Activated CD4-positive, alpha-beta T cell treated with anti-CD3 and anti-CD28 coated beads, Interleukin-2, Interleukin-6, amounts not matched to agents 100 ng/mL and 50 ng/mL, durations not matched to agents 16 hours and 8 hours (primary cell): ENCODE data around the gene HSPG2.
"Not testable (repeated sequence)": the region's sequence is repeated elsewhere in the genome, so short reads cannot be mapped to it uniquely, and the experiment has no call there.

Experiments
- DNase-seq: peaks from one replicate; pipeline ENCODE4 v3.0.0-alpha.2; 2020

HSPG2 gene

GRCh38 chr1:21840981-21841380, 96.1 kb downstream of the HSPG2 start:
- no peak for DNase-seq

DNA sequence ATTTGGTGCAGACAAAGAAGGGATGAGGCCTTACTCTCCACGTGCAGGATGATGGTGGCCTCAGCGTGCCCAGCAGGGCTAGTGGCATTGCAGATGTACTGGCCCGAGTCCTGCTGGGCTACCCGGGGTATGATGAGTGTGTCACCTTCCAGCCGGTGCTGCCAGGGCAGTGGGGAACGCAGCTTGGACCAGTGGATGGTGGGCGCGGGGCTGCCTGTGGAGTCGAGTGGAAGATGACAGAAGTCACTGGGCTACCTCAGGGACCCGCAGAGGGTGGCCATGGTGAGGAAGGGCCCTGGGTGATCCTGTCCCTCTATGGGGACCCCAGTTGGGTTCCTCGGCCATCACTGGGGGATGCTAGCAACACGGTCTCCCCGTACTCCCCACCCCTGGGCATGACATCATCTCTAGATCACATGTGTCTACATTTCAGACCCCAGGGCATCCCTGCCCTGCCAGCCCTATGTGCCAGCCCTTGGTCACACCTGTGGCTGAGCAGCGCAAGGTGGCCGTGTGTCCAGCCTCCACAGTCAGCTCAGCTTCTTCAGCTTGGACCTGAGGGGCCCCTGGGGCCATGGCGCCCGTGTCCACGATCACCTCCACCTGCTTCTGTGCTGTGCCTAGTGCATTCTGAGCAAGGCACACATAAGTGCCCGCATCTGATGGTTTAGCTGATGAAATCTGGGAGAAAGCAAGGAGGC, 97.6 kb downstream of the HSPG2 start:
- DNase-seq: no peak

DNA sequence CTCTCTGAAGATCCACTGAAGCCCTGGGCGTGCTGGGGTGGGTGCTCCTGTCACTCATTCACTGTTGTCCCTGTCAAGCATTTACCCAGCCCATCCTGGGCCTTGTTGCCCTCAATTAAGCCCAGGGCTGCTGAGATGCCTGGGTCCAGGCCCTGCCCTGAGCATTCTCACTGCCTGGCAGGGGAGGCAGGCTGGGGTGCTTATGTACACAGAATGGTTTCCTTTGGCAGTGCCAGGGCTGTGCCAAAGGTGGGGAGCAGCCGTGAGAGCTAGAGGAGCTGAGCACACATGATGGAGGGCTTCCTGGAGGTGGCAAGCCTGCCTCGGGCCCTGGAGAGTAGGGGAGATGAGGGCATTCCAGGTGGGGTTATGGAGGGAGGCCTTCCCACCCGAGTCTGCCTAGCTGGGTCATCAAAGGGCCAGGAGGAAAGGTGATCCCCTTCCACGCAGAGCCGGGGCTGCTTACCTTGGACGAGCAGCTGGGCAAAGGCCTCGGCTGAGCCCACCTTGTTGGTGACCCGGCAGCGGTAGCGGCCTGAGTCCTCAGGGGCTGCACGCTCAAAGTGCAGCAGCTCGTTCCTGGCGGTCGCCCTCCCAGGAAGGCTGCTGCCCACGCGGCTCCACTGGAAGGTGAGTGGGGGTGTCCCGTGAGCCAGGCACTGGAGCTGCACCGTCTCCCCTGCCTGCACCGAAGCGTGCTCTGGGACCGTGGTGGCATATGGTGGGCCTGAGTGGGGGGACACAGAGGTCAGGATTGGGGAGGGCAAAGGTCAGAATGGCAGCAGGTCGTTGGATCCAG, 98.6 kb downstream of the HSPG2 start:
- no peak for DNase-seq

- no peak for DNase-seq
Observed at GRCh38 chr1:21837476-21837875, 99.6 kb downstream of the HSPG2 start.

GRCh38 chr1:21836729-21837128, 100.4 kb downstream of the HSPG2 start:
- no peak for DNase-seq

DNA sequence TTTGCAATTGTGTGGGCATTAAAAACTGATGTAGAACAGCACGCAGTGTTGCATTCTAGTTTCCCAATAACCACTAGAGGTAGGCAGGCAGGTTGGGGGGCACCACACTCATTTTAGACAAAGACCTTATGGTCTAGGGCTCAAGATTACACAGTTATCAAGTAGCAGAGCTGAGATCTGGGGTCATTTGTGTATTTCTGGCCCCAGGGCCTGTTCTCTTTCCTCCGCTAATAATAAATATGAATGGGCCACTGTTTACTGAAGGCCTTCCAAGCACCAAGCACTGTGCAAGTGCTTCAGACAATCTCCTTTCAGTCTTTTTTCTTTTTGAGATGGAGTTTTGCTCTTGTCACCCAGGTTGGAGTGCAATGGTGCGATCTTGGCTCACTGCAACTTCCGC, 101.1 kb downstream of the HSPG2 start:
- no peak for DNase-seq

- no peak for DNase-seq
Observed at GRCh38 chr1:21834666-21835065, 102.4 kb downstream of the HSPG2 start.

- DNase-seq: no peak
Observed at GRCh38 chr1:21834094-21834493, 103.0 kb downstream of the HSPG2 start.

- DNase-seq: no peak
Observed at GRCh38 chr1:21833392-21833976, 103.6 kb downstream of the HSPG2 start.

GRCh38 chr1:21831454-21831970, 105.6 kb downstream of the HSPG2 start:
- DNase-seq: no peak

DNA sequence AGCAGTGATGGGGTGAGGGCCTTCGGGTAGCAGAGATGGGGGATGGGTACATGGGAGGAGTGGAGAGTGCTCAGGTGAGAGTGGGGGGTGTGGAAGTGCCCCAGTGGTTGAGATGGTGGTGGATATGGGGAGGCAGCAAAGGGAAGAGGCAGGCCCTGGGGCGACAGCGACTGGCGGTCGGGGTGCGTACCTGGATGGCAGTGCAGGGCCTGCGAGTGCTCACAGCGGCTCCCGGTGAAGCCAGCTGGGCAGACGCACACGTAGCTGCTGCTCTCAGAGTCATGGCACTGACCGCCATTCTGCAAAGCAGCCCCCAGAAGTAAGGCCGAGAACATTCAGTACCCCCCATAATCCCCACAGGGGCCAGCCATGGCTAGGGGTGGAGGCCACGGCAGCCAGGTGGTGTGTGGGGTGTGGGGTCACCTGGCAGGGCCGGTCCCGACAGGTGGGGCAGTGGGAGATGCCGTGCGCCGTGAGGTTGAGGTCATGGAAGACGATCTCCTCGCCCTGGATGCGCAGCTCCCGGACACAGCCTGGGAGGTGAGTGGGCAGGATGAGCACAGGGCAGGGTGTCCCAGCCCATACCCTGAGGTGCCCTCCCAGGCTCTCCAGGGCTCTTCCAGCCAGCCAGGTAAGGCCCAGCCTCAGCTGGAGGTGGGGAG, 106.2 kb downstream of the HSPG2 start:
- no peak for DNase-seq

- no peak for DNase-seq
Observed at GRCh38 chr1:21829294-21829693, 107.8 kb downstream of the HSPG2 start.

- DNase-seq: no peak
Observed at GRCh38 chr1:21828506-21829210, 108.5 kb downstream of the HSPG2 start.

GRCh38 chr1:21828075-21828474, 109.0 kb downstream of the HSPG2 start:
- DNase-seq: no peak

GRCh38 chr1:21827141-21827679, 109.9 kb downstream of the HSPG2 start:
- no peak for DNase-seq

DNA sequence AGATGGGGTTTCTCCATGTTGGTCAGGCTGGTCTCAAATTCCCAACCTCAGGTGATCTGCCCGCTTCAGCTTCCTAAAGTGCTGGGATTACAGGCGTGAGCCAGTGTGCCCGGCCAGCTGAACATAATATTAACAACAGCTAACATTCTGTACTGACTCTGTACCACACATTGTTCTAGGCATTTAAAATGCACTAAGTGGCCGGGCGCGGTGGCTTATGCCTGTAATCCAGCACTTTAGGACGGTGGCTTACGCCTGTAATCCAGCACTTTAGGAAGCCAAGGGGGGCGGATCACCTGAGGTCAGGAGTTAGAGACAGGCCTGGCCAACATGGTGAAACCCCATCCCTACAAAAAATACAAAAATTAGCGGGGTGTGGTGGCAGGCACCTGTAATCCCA, 110.4 kb downstream of the HSPG2 start:
- DNase-seq: not testable (repeated sequence)

- DNase-seq: no peak
Observed at GRCh38 chr1:21825393-21825792, 111.7 kb downstream of the HSPG2 start.

DNA sequence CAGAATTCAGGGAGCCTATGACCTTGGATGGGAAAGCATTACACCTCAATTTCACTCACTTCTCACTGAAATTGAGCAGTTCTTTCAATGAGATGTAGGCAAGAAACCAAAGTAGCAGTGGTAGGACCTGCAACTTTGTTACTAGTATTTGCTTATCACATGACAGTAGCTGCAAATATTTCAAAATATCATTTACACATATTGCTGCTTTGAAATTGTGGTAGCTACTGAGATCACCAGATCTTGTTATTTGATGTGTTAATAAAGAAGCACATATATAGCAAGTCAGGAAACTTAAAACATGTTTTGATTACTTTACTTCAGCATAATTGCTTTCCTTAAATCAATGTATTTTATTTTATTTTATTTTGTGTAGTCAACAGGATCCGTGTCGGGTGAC, 112.2 kb downstream of the HSPG2 start:
- no peak for DNase-seq

DNA sequence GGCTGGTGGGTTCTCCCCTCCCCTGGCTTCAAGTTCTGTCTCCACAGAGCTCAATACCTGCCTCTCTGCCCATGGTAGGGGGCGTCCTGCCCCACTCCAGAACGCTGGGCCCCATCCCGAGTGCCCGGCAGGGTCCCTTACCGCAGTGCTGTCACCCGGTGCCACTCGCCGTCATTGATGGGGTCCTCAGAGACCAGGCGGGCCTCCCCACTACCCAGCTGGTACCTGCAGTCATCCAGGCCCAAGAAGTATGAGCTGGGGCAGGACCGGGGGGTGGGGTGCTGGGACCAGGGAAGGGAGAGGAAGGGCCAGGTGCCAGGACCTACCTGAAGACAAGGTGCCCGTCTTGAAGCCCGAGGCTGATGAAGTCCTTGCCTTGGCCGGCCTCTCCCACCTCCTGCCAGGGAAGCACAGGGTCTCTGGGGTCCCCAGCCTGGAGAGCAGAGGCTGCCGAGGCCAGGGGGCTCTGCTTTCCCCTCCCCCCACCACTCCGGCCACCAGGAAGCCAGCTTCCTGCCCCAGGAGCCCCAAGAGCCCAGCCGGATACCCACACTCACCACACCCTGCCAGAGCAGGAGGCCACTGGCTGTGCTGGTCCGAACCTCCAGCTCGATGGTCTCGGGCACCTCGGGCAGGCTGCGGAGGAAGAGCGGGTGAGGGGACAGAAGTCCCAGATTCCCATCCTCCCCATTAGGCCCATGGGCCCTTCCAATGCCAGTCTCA, 113.0 kb downstream of the HSPG2 start:
- no peak for DNase-seq

GRCh38 chr1:21823206-21823979, 113.7 kb downstream of the HSPG2 start:
- DNase-seq: no peak

GRCh38 chr1:21822349-21822748, 114.8 kb downstream of the HSPG2 start:
- no peak for DNase-seq
